Articular chondrocyte of knee joint (primary cell): ENCODE measurements around the gene IL31RA. TPM values are rescaled to one million over a fixed set of nuclear protein-coding genes. Genes with fewer than 3 reads are reported as not detected.

Experiments
- small RNA-seq: library from RNA; depleted of rRNA; stranded (forward); fragments of <200 nt; gene quantifications from one replicate; pipeline ENCODE3, GENCODE V24; 2012
- total RNA-seq: library from RNA; depleted of rRNA; stranded (reverse); fragments of >200 nt; gene quantifications from 2 replicates; pipeline ENCODE4 v1.2.3, GENCODE V29; 2012

IL31RA gene
- total RNA-seq, result 0.26 and 1.4 TPM in 2 replicates

DNA sequence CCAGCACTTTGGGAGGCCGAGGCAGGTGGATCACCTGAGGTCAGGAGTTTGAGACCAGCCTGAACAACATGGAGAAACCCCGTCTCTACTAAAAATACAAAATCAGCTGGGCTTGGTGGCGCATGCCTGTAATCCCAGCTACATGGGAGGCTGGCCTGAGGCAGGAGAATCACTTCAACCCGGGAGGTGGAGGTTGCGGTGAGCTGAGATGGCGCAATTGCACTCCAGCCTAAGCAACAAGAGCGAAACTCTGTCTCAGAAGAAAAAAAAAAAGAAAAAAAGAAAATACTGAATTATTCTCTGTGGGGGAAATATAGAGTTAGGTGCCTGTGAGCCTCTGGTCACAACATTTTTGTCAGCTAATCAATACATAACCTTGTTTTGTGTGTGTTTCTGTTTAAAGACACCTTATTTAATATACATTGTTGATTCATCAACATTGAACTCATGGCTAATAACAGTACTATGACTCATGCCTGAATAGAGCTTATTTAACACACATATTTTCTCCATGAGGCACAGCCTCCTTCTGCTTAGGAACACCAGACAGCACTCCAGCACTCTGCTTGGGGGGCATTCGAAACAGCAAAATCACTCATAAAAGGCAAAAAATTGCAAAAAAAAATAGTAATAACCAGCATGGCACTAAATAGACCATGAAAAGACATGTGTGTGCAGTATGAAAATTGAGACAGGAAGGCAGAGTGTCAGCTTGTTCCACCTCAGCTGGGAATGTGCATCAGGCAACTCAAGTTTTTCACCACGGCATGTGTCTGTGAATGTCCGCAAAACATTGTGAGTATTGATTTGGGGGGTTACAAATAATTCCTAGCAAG, at the start of gene IL31RA:
TSS of gene IL31RA (plus strand) at position 519 of the 836 bp plus-strand sequence. CDS start at position 733, 214 bp downstream.

Small RNAs within 50 kb of the gene (small RNA-seq; reads per million reads assigned to genes)
- not detected for gene AC016596.1

Other genes starting within 250 kb of the IL31RA start
- 46.3 and 46.9 TPM in 2 replicates for gene SLC38A9, start 139.0 kb upstream of the IL31RA start, total RNA-seq
- not detected in 2 replicates for gene DDX4, start 113.3 kb upstream of the IL31RA start, total RNA-seq
- gene IL6ST, start 143.6 kb downstream of the IL31RA start, total RNA-seq, result 873 and 888 TPM in 2 replicates